T-cell (primary cell): ENCODE data around the gene MRS2. TPM values are rescaled to one million over a fixed set of nuclear protein-coding genes. Genes with fewer than 3 reads are reported as not detected.

Experiments used
- ATAC-seq, 4 experiments: fragments of 200-7000 bp in 3 of 4; fragments of 150-1000 bp in 1 of 4; cut with Tn5 transposase; replicated peaks in 1 of 4; 1 replicate in 3 of 4; 2 replicates in 1 of 4; pipeline ENCODE4 v1.10.0; 2021; ENCODE audit warnings: moderate library complexity in 3 of 4, mild to moderate bottlenecking in 2 of 4, moderate number of reproducible peaks in 1 of 4
- CTCF ChIA-PET, 2 donors: fragments of 300-600 bp; sonication (Branson Sonifier 250); formaldehyde crosslinking; loops; one replicate each; lab custom pipeline; 2022; ENCODE audit warnings: antibody characterized with exemption in 2 of 2; lab: Charles Lee
- POLR2A ChIA-PET, 2 donors: fragments of 300-600 bp; sonication (Branson Sonifier 250); formaldehyde crosslinking; loops; one replicate each; lab custom pipeline; 2022; ENCODE audit warnings: antibody characterized with exemption in 2 of 2; lab: Charles Lee
- DNase-seq, 35 experiments: peaks; one replicate each; pipeline versions ENCODE4 v3.0.0 to v3.0.0-alpha.2; 2013 to 2023
- H3K27ac ChIP-seq: one replicate; pipeline ENCODE4 v1.5.1; 2013; ENCODE audit warnings: low read length
- H3K27me3 ChIP-seq, 2 experiments: replicated peaks in 1 of 2; 1 replicate in 1 of 2; 2 replicates in 1 of 2; pipeline versions ENCODE4 v1.6.1 to v1.7.0; 2013; ENCODE audit warnings: low read length in 1 of 2, mixed read lengths in 1 of 2; ENCODE audit not compliant: control insufficient read depth in 2 of 2, insufficient read depth in 2 of 2; ENCODE audit errors: extremely low read depth in 1 of 2
- H3K36me3 ChIP-seq, 2 donors: 1 replicate in 1 of 2; 2 replicates in 1 of 2; pipeline versions ENCODE4 v1.6.1 to v1.7.0; 2013; ENCODE audit warnings: low read length in 1 of 2; ENCODE audit not compliant: control insufficient read depth in 2 of 2, insufficient read depth in 1 of 2; ENCODE audit errors: extremely low read depth in 1 of 2
- H3K4me1 ChIP-seq, 2 experiments: 1 replicate in 1 of 2; 2 replicates in 1 of 2; pipeline versions ENCODE4 v1.6.1 to v1.7.0; 2013; ENCODE audit warnings: low read length in 2 of 2, mixed read lengths in 1 of 2; ENCODE audit not compliant: insufficient read depth in 2 of 2, control insufficient read depth in 1 of 2; ENCODE audit errors: extremely low read depth in 1 of 2
- H3K4me3 ChIP-seq, 2 donors: 1 replicate in 1 of 2; 2 replicates in 1 of 2; pipeline versions ENCODE4 v1.5.1 to v1.7.0; 2013; ENCODE audit warnings: mild to moderate bottlenecking in 2 of 2, low read length in 1 of 2, moderate library complexity in 1 of 2; ENCODE audit not compliant: control insufficient read depth in 1 of 2; ENCODE audit errors: extremely low read depth in 1 of 2
- H3K9me3 ChIP-seq: 2 replicates; pipeline ENCODE4 v1.7.0; 2013
- H3K27ac Mint-ChIP-seq, 2 donors: one replicate each; pipeline ENCODE4 v1.8.0; 2020 to 2021; ENCODE audit warnings: mild to moderate bottlenecking in 2 of 2, mixed read lengths in 2 of 2
- H3K27me3 Mint-ChIP-seq, 2 donors: one replicate each; pipeline ENCODE4 v1.8.0; 2021 to 2022; ENCODE audit warnings: mixed read lengths in 2 of 2
- H3K36me3 Mint-ChIP-seq: one replicate; pipeline ENCODE4 v1.8.0; 2021; ENCODE audit warnings: mixed read lengths
- H3K4me1 Mint-ChIP-seq, 3 donors: one replicate each; pipeline ENCODE4 v1.8.0; 2020 to 2022; ENCODE audit warnings: mixed read lengths in 3 of 3, mild to moderate bottlenecking in 1 of 3
- H3K4me3 Mint-ChIP-seq, 3 donors: one replicate each; pipeline ENCODE4 v1.8.0; 2020 to 2022; ENCODE audit warnings: mild to moderate bottlenecking in 3 of 3, mixed read lengths in 3 of 3, moderate library complexity in 3 of 3
- H3K9me3 Mint-ChIP-seq, 3 donors: one replicate each; pipeline ENCODE4 v1.8.0; 2020 to 2022; ENCODE audit warnings: mixed read lengths in 3 of 3
- WGBS: methylation state at CpG from one replicate; pipeline ENCODE4 v1.1.5; 2013; ENCODE audit warnings: missing lambda C conversion rate; ENCODE audit not compliant: insufficient coverage; 5-methylcytosine and 5-hydroxymethylcytosine counted together
- total RNA-seq, 35 experiments: library from RNA in 6 of 35; stranded (reverse) in 6 of 35; fragments of 120-200 nt in 1 of 35; gene quantifications; one replicate each; pipeline versions ENCODE4 v1.2.1 to v1.2.4 and lab custom pipeline; 2013 to 2026

The MRS2 gene
- total RNA-seq, 5 donors from 2014 or later (not counting 1 experiment from before 2014, with no cell fraction given), result 8.1 to 25.3 (median 20.9) TPM

DNA sequence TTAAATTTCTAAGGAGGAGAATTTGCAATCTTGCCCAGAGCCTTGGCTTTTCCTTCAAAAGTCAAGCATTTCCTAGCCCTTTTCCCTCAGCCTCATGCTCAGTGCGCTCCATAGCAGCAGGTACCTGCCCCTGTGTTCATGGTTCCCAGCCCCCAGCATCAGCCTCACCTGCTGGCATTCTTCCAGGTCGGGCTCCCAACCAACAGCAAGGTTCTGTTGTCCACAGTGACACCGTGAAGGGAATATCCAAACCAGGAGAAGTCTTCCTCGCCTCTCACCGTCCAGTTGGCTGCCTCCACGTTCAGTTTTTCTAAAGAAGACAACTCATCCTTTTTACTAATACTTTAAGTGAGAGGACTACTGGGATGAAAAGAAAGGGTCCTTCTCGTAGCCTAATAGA, 43.9 kb downstream of the MRS2 start:
- H3K27ac Mint-ChIP-seq, result no peak overlapping the region
- no peaks in the 10 kb centered on the region for H3K4me1 Mint-ChIP-seq
- POLR2A ChIA-PET, result no interaction called here
- ATAC-seq (no peak), DNase-seq (no peak)
- no peaks in the 10 kb centered on the region for H3K9me3 Mint-ChIP-seq
- Histone ChIP-seq H3K36me3 (no peaks in the 10 kb centered on the region), H3K4me3 (no peak overlapping the region), H3K4me1 (no peaks in the 10 kb centered on the region), H3K27me3 (peaks cover 0 to 3% of the 10 kb centered on the region in 2 experiments), H3K9me3 (no peaks in the 10 kb centered on the region), H3K27ac (no peak overlapping the region)
- H3K4me3 Mint-ChIP-seq, result no peak overlapping the region
- no peaks in the 10 kb centered on the region for H3K27me3 Mint-ChIP-seq
- H3K36me3 Mint-ChIP-seq, result no peaks in the 10 kb centered on the region
- CTCF ChIA-PET, result interaction anchor here in 1 of 2 donors (0.7 kb wide), 1 partner anchor 1098 kb away, joined by 4 read pairs; no protein-coding TSS in a partner anchor
- WGBS, result 90% methylated on average over 2 of the region's 7 CpGs

DNA sequence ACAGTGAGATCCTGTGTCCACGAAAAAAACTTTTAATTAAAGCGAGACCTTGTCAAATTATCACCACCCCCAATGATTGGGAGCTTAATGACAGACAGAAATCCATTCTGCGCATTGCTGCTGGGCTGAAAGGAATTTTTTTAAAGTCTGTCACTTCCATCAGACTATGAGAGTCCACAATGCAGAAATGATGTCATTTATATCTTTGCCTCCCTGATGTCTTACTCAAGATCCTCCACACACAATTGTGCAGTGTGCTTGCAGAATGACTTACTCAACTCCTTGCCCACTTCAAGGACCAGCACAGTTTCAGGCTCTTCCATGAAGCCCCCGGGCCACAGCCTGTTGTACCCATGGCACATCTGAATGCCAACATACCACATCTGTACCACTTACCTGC, 45.7 kb downstream of the MRS2 start:
- Histone ChIP-seq H3K4me3 (no peak overlapping the region), H3K9me3 (no peaks in the 10 kb centered on the region), H3K4me1 (no peaks in the 10 kb centered on the region), H3K27ac (no peak overlapping the region), H3K36me3 (no peaks in the 10 kb centered on the region), H3K27me3 (peaks cover 0 to 3% of the 10 kb centered on the region in 2 experiments)
- ATAC-seq (no peak), DNase-seq (no peak)
- no peak overlapping the region for H3K4me3 Mint-ChIP-seq
- no peaks in the 10 kb centered on the region for H3K36me3 Mint-ChIP-seq
- no peaks in the 10 kb centered on the region for H3K27me3 Mint-ChIP-seq
- CTCF ChIA-PET, result no interaction called here
- H3K4me1 Mint-ChIP-seq, result no peaks in the 10 kb centered on the region
- no peaks in the 10 kb centered on the region for H3K9me3 Mint-ChIP-seq
- POLR2A ChIA-PET, result no interaction called here
- H3K27ac Mint-ChIP-seq, result no peak overlapping the region
- WGBS, result 82% methylated on average over 1 of the region's 4 CpGs

DNA sequence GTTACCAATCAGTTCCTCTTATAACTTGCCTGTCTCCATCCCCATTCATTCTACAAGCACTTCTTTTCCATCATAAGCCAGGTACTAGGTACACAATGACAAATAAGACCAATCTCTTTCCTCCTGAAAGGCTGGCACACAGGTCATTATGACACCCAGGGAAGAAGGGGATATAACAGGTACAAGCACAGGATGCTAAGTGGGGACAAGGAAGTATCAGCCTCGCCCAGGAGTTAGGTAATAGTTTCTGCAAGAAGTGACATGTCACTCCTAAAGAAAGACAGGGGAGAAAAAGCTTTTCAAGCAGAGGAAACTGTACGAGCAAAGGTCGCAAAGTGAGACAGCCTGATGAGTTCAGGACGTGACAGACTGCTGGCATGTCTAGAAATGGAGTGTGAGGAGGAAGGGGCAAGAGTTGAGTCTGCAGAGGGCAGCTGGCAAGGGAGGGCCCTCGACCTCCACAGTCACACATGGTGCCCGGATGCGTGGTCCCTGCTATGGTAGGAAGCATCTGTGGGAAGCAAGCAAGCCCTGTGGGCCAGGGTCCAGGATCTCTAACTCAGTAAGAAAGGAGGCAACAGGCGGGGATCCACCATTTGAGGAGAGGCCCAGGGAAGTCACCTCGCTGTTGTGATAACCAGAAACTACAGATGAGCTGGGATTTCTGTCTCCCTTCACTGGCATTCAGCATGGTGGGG, 46.2 kb downstream of the MRS2 start:
- Mint-ChIP-seq H3K27ac (no peak overlapping the region), H3K4me1 (no peaks in the 10 kb centered on the region), H3K36me3 (no peaks in the 10 kb centered on the region), H3K9me3 (no peaks in the 10 kb centered on the region), H3K4me3 (no peak overlapping the region), H3K27me3 (no peaks in the 10 kb centered on the region)
- H3K4me1 ChIP-seq, result no peaks in the 10 kb centered on the region
- DNase-seq, result no peak
- WGBS, result 73% methylated on average over 9 of the region's 9 CpGs
- no peak for ATAC-seq
- no peak overlapping the region for H3K4me3 ChIP-seq
- POLR2A ChIA-PET, result no interaction called here
- H3K27me3 ChIP-seq, result peaks cover 0 to 3% of the 10 kb centered on the region in 2 experiments
- no peak overlapping the region for H3K27ac ChIP-seq
- no peaks in the 10 kb centered on the region for H3K36me3 ChIP-seq
- CTCF ChIA-PET, result no interaction called here
- H3K9me3 ChIP-seq, result no peaks in the 10 kb centered on the region

DNA sequence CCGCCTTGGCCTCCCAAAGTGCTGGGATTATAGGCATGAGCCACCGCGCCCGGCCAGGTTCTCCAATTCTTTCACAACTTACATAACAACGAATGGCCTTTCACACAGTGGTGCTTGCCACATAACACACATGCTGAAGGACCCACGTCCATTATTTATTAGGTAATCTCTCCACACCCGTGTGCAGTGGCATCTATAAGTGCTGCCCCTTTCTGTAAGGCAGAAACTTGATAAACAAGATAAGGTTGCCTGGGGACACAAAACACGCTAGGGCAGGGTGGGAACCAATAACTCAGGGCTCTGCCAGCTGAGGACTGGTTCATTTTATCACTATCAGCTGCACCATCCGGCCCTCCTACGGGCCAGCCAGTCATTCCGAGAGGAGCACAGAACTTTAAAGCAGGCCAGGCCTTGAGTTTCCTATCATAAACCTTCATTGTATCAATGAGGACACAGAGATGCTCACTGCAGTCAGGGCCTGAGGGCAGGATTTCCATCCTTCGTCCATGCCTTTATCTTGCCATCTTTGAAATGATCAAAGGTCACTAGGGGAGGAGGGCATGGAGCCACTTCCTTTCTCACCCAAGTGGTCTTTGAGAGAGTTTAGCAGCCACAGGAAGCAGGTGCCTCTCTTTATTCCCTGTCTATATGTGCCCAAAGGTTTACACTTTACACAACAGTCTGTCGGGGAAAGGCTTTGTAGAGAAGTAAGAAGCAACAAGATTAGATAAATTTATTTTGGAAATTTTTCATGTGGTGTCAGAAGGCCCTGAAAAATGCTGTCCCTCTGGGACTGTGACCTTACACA, 49.0 kb downstream of the MRS2 start:
- DNase-seq (no peak), ATAC-seq (no peak)
- Histone ChIP-seq H3K4me1 (no peaks in the 10 kb centered on the region), H3K9me3 (no peaks in the 10 kb centered on the region), H3K4me3 (no peak overlapping the region), H3K27ac (no peak overlapping the region), H3K27me3 (no peaks in the 10 kb centered on the region), H3K36me3 (no peaks in the 10 kb centered on the region)
- ChIA-PET CTCF (interaction anchor here in 1 of 2 donors (0.7 kb wide), 1 partner anchor 49 kb away, joined by 4 read pairs; no protein-coding TSS in a partner anchor), POLR2A (no interaction called here)
- H3K36me3 Mint-ChIP-seq, result no peaks in the 10 kb centered on the region
- no peaks in the 10 kb centered on the region for H3K4me1 Mint-ChIP-seq
- no peaks in the 10 kb centered on the region for H3K9me3 Mint-ChIP-seq
- 75% methylated on average over 8 of the region's 13 CpGs for WGBS
- H3K27me3 Mint-ChIP-seq, result no peaks in the 10 kb centered on the region
- H3K4me3 Mint-ChIP-seq, result no peak overlapping the region
- H3K27ac Mint-ChIP-seq, result no peak overlapping the region

DNA sequence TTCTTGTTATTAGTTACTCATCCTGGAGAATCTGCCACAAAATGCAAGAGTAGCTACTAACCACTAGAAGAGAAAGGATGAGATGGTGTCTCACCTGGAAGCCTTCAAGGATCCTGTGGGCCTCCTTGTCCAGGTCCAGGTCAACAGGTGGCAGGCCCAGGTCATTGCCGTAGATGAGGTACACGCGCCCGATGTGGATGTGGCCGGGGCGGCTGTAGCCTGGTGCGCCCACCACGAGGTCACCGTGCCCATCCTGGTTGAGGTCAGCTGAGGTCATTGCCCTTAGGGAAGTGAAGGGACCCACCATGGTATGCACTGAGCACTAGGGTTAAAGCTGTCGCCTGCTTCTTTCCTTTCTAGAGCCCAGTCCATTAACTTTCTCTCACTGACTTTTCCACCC, 51.2 kb downstream of the MRS2 start:
- DNase-seq (no peak), ATAC-seq (no peak)
- Histone ChIP-seq H3K4me1 (no peaks in the 10 kb centered on the region), H3K27ac (no peak overlapping the region), H3K9me3 (no peaks in the 10 kb centered on the region), H3K4me3 (no peak overlapping the region), H3K27me3 (no peaks in the 10 kb centered on the region), H3K36me3 (no peaks in the 10 kb centered on the region)
- Mint-ChIP-seq H3K36me3 (no peaks in the 10 kb centered on the region), H3K4me1 (no peaks in the 10 kb centered on the region), H3K27ac (no peak overlapping the region), H3K27me3 (no peaks in the 10 kb centered on the region), H3K9me3 (no peaks in the 10 kb centered on the region), H3K4me3 (no peak overlapping the region)
- CTCF ChIA-PET, result no interaction called here
- POLR2A ChIA-PET, result no interaction called here
- WGBS, result 92% methylated on average over 9 of the region's 10 CpGs

DNA sequence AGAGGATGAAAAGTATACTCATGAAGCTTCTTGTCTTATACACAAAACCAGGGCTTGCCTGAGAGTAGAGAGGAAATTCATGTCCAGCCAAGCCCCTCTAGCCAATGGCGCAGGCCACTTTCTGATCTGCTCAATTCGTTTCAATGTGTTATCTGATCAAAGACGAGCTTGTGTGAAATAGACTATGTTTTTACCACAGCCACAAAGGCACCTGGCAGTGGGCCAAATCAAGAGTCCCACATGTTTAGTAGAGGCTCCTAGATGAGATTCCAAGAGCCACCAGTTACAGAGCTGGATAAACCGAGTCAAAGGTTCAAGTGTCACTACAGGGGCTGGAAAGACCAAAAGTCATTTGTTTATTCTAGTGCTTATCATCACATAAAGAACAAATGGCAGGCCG, 51.7 kb downstream of the MRS2 start:
- no peak overlapping the region for H3K4me3 ChIP-seq
- H3K36me3 ChIP-seq, result no peaks in the 10 kb centered on the region
- Mint-ChIP-seq H3K4me1 (no peaks in the 10 kb centered on the region), H3K27me3 (no peaks in the 10 kb centered on the region), H3K27ac (no peak overlapping the region), H3K4me3 (no peak overlapping the region), H3K9me3 (no peaks in the 10 kb centered on the region), H3K36me3 (no peaks in the 10 kb centered on the region)
- no peaks in the 10 kb centered on the region for H3K4me1 ChIP-seq
- WGBS, result 62% methylated on average over 5 of the region's 5 CpGs
- CTCF ChIA-PET, result no interaction called here
- H3K9me3 ChIP-seq, result no peaks in the 10 kb centered on the region
- no peak for DNase-seq
- ATAC-seq, result no peak
- no peaks in the 10 kb centered on the region for H3K27me3 ChIP-seq
- POLR2A ChIA-PET, result no interaction called here
- H3K27ac ChIP-seq, result no peak overlapping the region
